ENCODE data around the gene MEX3D.

Gene MEX3D

DNA sequence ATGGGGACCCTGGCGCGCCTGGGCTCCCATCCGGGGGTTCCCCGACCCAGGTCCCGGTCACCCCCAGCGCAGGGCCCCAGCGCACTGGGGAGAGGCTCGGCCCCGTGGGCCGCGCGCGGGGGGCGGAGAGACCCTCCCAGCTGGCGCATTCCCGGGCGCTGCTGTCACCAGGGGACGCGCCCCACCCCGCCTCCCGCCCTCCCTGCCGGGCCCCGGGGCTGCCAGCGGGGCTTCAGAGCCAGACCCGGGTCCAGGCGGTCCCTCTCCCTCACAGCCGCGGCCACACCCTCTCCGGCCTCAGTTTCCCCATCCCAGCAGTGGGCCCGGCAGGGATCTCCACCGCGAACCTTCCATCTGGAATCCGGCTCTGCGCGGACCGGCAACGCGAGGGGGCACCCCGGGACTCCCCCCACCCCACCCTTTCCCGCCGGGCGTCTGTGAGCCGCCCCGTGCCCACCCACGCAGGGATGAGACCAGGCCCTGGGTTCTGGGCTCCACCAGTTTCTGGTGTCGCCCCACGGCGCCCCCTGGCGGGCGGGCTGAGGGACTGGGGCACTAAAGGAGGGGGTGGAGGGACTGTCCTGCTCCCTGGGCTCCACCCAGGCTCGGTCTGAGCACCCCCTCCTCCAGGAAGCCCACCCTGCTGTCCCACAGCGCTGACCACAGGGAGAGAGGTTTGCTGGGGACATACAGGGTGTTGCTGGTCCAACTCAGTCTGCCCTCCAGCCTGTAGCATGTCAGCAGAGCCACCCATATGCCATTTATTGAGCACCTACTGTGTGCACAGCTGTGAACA is 54.4 kb downstream of the MEX3D start:
- no peak for TF ChIP-seq CREB1 (IDR thresholded peaks at IDR 0.05; ENCODE audit: low read depth)
- TF ChIP-seq EP300 (IDR thresholded peaks at IDR 0.05; ENCODE audit: borderline replicate concordance) = no peak
- TF ChIP-seq TEAD4 (IDR thresholded peaks at IDR 0.05) = peak; percentile 32
- TF ChIP-seq ZBTB7A (IDR thresholded peaks at IDR 0.05; ENCODE audit: low read depth) = peak; percentile 94
- peak; percentile 31; the same call in 1 of the 2 replicates for TF ChIP-seq RAD21 (IDR thresholded peaks at IDR 0.05; ENCODE audit: low read depth)
- no peak for TF ChIP-seq NFIC (IDR thresholded peaks at IDR 0.05)
- TF ChIP-seq FOXM1 (IDR thresholded peaks at IDR 0.05; ENCODE audit: borderline replicate concordance, low read depth) = no peak
- peak; percentile 41; the same call in 1 of the 2 replicates for TF ChIP-seq EGR1 (IDR thresholded peaks at IDR 0.05)
- no peak for TF ChIP-seq TCF12 (IDR thresholded peaks at IDR 0.05; ENCODE audit: low read depth)
- TF ChIP-seq USF1 (IDR thresholded peaks at IDR 0.05) = no peak
- TF ChIP-seq, protein P1, sequence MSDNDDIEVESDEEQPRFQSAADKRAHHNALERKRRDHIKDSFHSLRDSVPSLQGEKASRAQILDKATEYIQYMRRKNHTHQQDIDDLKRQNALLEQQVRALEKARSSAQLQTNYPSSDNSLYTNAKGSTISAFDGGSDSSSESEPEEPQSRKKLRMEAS (IDR thresholded peaks at IDR 0.05) = no peak
- TF ChIP-seq REST (IDR thresholded peaks at IDR 0.05; ENCODE audit: low read depth) = no peak

DNA sequence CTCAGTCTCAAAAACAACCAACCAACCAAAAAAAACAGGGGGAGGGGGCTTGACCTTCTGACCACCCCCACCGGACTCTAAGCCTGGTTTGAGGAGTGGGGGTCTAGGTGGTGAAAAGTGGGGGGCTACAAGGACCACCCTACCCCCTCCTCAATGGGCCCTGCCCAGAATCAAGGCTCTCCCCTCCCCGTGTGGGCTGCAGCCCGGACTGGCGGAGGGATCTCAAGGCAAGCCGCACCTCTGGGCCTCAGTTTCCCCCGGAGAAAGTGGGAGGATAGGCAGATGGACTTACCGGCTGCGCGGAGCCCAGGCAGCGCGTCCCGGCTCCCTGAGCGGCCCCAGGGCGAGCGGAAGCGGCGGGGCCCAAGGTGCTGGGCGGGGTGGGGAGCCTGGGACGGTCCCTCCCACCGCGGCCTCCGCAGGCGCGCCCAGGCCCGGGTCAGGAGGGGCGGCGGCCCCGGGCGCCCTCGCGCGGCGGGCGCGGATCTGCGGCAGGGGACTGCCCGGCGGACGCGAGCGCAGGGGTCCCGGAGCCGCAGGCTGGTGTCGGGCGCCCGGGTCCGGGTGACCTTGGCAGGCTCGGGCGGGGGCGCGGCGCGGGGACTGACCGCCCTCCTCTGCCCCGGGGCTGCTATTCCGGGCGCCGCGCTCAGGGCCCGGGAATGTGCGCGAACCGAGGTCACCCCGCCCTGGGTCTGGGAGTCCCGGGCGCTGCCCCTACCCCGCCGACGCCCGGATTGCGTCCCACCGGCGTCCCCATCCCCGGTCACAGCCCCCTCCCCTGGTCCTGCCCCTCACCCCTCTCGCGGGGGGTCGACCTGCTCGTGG is 55.2 kb downstream of the MEX3D start, which contains the start of gene ADAMTSL5:
ADAMTSL5 (minus strand) TSS at position 349 of the 828 bp plus-strand sequence. CDS start 2,076 bp downstream, outside the sequence.
- TF ChIP-seq, protein P1 (IDR thresholded peaks at IDR 0.05) = no peak
- TF ChIP-seq YY1 (IDR thresholded peaks at IDR 0.05; ENCODE audit: low read depth) = no peak
- TF ChIP-seq NFIC (IDR thresholded peaks at IDR 0.05) = no peak
- TF ChIP-seq EGR1 (IDR thresholded peaks at IDR 0.05) = no peak
- no peak for TF ChIP-seq TAF1 (IDR thresholded peaks at IDR 0.05; ENCODE audit: low read depth)
- TF ChIP-seq ZBTB7A (IDR thresholded peaks at IDR 0.05; ENCODE audit: low read depth) = peak; percentile 65; the same call in 1 of the 2 replicates
- peak; percentile 21; the same call in 1 of the 2 replicates for TF ChIP-seq RAD21 (IDR thresholded peaks at IDR 0.05; ENCODE audit: low read depth)

GRCh38 chr19:1511318-1512317 is 56.5 kb downstream of the MEX3D start:
- TF ChIP-seq TAF1 (IDR thresholded peaks at IDR 0.05; ENCODE audit: low read depth) (no peak), REST (IDR thresholded peaks at IDR 0.05; ENCODE audit: low read depth) (no peak), YY1 (IDR thresholded peaks at IDR 0.05; ENCODE audit: low read depth) (no peak), FOXM1 (IDR thresholded peaks at IDR 0.05; ENCODE audit: borderline replicate concordance, low read depth) (no peak), USF1 (IDR thresholded peaks at IDR 0.05) (no peak), NFIC (IDR thresholded peaks at IDR 0.05) (no peak), EP300 (IDR thresholded peaks at IDR 0.05; ENCODE audit: borderline replicate concordance) (no peak), ZBTB7A (IDR thresholded peaks at IDR 0.05; ENCODE audit: low read depth) (no peak), CEBPB (IDR thresholded peaks at IDR 0.05) (no peak), EGR1 (IDR thresholded peaks at IDR 0.05) (no peak), TCF12 (IDR thresholded peaks at IDR 0.05; ENCODE audit: low read depth) (no peak), CREB1 (IDR thresholded peaks at IDR 0.05; ENCODE audit: low read depth) (no peak), RAD21 (IDR thresholded peaks at IDR 0.05; ENCODE audit: low read depth) (no peak), TEAD4 (IDR thresholded peaks at IDR 0.05) (no peak)
- TF ChIP-seq, protein P1 (IDR thresholded peaks at IDR 0.05) = no peak

DNA sequence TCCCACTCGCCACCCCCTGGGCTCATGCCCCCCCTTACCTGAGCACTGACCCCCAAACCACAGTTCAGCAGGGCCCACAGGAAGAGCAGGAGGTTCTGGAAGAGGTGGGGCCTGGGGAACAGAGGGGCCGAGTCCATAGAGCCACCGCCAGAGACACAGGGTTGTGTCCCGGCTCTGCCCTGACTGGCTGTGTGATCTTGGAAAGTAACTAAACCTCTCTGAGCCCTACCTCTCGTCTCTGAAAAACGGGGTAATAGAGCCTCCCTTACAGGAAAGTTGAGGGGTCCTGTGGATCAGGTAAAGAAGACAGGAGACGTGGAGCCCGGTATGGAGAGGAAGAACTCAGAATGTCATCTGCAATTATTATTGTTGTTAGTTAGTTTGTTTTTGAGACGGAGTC is 57.3 kb downstream of the MEX3D start:
- TF ChIP-seq TEAD4 (IDR thresholded peaks at IDR 0.05) (no peak), TAF1 (IDR thresholded peaks at IDR 0.05; ENCODE audit: low read depth) (no peak), FOXM1 (IDR thresholded peaks at IDR 0.05; ENCODE audit: borderline replicate concordance, low read depth) (no peak), CEBPB (IDR thresholded peaks at IDR 0.05) (no peak), CREB1 (IDR thresholded peaks at IDR 0.05; ENCODE audit: low read depth) (no peak), ZBTB7A (IDR thresholded peaks at IDR 0.05; ENCODE audit: low read depth) (no peak), EP300 (IDR thresholded peaks at IDR 0.05; ENCODE audit: borderline replicate concordance) (no peak)

Data from Ishikawa (cell line).